HG02970 (cell line): ENCODE results near the gene DPH2.

Experiments
- ATAC-seq: cut with Tn5 transposase; IDR thresholded peaks from one replicate; pipeline ENCODE4 v1.9.1; 2021; ENCODE audit warnings: mild to moderate bottlenecking, moderate library complexity, moderate number of reproducible peaks; ENCODE audit not compliant: unreplicated experiment, low FRiP score

The DPH2 gene

DNA sequence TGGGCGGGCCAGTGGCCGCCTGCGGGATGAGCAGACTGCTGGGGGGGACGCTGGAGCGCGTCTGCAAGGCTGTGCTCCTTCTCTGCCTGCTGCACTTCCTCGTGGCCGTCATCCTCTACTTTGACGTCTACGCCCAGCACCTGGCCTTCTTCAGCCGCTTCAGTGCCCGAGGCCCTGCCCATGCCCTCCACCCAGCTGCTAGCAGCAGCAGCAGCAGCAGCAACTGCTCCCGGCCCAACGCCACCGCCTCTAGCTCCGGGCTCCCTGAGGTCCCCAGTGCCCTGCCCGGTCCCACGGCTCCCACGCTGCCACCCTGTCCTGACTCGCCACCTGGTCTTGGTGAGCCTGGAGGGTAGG lies 11.3 kb downstream of the DPH2 start:
- no peak for ATAC-seq

DNA sequence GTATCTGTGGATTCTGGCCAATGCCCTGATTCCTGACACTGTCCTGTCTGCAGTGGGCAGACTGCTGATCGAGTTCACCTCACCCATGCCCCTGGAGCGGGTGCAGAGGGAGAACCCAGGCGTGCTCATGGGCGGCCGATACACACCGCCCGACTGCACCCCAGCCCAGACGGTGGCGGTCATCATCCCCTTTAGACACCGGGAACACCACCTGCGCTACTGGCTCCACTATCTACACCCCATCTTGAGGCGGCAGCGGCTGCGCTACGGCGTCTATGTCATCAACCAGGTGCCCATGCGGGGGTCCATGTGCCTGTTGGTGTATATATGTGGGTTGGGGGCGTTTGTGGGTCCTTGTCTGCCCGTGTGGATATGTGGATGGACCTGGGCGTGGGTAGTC lies 11.8 kb downstream of the DPH2 start:
- no peak for ATAC-seq

DNA sequence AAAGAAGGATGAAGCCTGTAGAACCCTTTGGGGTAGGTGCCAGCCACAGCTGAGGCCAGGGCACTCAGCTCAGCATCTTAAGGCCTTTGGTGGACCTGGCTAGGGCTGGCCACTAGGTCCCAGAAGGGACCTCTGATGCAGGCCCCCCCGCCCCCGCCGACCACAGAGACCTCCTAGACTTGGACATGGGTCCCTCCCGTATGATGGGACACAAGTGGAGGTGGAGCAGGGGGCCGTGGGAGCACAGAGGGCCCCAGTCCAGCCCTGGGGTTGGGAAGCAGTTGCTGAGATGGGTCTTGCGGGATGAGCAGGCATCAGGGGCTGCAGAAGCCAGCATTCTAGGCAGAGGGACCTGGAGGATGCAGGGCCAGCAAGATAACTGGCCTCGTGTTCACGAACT lies 12.4 kb downstream of the DPH2 start:
- no peak for ATAC-seq

DNA sequence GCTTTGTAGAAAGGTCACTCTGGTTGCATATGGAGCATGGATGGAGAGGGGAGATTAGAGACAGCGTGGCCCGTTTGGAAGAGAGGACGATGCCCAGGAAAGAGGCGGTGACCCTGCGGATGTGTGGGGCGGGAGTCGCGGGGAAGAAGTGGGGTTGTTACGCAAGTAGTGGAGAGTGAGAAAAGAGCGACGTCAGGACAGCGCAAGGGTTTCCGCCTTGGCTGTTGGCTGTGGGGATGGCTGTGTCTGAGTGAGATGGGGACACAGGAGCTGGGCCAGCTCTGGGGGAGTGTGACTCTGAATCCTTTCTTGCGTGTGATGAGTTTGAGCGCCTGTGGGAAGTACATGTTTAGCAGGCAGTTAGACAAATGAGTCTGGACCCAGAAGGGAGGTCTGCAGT lies 13.0 kb downstream of the DPH2 start:
- no peak for ATAC-seq

DNA sequence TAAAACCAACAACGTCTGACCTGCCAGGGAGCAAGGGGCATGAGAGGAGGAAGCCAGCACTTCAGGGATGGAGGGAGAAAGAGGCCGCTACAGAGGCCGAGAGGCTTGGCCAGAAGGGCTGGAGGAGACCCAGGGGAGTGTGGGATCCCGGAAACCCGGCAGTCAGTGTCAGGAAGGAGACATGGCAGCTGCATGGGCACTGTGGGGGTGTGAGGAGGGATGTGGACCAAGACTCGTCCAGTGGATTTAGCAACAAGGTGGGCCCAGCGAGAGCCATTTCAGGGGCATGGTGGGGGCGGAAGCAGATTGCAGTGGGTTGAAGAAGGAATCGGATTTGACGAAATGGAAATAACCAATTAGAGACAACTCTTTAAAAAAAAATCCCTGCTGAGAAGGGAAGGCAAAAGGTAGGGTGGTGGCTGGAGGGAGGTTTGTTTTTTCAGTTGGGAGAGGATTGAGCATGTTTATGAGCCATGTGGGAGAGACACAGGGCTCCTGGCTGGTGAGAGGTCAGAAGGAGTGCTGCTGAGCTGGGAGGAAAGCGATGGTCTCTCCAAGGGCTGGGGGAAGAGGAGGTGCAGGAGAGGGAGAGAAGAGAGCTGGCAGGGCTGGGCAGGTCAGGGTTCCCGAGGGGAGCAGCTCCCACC lies 13.6 kb downstream of the DPH2 start:
- no peak for ATAC-seq

DNA sequence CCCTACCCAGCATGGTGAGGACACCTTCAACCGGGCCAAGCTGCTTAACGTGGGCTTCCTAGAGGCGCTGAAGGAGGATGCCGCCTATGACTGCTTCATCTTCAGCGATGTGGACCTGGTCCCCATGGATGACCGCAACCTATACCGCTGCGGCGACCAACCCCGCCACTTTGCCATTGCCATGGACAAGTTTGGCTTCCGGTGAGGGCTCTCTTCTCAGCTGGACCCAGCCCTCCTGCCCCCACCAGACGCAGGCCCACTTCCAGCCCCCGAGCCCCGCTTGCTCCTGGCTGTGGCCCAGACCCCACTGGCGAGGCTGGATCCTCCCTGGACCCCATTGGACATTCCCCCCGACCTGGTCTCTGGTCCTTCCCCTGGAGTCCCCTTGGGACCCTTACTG lies 15.0 kb downstream of the DPH2 start:
- ATAC-seq = no peak

DNA sequence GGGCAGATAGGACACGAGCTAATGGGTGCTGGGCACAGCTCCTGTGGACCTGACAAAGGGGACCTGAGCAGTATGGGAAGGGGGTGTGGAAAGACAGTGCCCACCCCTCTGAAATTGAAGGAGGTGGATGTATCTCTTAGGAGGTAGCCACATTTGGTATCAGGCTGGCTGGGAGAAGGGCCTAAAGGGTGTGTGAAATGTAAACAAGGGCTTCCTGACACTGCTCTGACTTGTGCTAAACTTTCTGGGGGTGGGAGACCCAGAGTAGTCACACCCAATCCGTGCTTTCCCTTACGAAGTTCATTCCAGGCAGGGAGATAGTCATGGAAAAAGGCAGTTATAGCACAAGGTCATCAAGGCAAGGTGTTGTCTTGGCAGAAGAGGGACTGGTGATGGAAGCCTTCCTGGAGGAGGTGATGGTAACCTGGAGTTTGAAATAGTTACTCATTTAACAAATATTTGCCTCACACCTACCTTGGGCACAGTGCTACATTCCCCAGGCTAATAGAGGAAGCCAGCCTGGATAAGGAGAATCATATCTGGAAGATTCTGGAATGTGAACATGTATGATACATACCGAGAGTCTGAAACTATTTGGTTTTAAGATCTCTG lies 16.3 kb downstream of the DPH2 start:
- no peak for ATAC-seq

DNA sequence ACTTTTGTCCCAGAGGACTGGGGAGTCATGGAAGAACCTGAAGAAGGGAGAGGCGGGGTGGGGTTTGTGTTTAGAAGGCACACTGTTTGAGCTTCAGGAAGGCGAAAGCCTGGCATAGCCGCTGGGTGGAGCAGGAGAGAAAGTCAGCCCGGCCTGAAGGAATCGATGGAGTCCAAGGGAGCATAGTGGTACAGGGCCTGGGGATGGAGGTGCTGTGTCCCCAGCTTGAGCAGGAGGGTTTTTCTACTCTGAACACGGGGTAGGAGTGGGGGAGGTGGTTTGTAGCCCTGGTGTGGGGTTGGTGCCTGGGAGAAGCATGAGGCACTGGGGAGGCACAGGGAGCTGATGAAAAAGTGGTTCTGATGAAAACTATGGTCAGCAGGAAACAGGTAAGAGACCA lies 16.9 kb downstream of the DPH2 start:
- no peak for ATAC-seq

DNA sequence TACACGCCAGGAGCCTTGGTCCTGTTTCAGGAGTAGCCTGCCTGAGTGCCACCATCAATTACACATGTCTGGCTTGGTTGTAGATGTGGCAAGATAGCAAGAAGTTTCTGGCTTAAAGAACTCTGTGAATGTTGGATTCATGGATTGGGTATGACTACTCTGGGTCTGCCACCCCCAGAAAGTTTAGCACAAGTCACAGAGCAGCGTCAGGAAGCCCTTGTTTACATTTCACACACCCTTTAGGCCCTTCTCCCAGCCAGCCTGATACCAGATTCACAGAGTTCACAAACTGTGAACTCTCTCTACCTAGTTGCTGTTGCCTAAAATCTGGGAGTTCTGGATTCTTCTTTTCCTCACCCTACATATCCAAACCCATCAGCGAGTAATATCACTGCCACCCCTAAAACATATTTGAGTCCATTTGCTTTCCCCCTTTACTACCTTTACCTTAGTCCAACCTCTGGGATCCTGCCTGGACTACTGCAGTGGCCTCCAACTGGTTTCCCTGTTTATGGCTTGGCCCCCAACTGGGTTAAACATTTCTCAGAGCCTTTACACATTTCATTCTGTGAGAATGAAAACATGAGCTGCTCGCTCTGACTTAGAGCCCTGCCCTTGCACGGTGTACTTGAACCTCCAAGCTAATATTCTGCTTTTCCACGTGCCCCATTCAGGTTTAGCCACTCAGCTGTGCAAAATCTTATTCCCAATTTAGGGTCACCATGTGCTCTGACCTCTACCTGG lies 17.5 kb downstream of the DPH2 start:
- no peak for ATAC-seq

DNA sequence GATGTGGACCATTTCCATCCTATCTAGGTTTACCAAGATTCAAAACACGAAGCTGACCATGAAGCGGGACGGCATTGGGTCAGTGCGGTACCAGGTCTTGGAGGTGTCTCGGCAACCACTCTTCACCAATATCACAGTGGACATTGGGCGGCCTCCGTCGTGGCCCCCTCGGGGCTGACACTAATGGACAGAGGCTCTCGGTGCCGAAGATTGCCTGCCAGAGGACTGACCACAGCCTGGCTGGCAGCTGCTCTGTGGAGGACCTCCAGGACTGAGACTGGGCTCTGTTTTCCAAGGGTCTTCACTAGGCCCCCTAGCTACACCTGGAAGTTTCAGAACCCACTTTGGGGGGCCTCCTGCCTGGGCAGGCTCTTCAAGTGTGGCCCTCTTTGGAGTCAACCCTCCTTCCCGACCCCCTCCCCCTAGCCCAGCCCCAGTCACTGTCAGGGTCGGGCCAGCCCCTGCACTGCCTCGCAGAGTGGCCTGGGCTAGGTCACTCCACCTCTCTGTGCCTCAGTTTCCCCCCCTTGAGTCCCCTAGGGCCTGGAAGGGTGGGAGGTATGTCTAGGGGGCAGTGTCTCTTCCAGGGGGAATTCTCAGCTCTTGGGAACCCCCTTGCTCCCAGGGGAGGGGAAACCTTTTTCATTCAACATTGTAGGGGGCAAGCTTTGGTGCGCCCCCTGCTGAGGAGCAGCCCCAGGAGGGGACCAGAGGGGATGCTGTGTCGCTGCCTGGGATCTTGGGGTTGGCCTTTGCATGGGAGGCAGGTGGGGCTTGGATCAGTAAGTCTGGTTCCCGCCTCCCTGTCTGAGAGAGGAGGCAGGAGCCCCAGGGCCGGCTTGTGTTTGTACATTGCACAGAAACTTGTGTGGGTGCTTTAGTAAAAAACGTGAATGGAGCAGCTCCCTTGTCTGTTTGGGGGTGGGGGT lies 20.7 kb downstream of the DPH2 start:
- no peak for ATAC-seq

DNA sequence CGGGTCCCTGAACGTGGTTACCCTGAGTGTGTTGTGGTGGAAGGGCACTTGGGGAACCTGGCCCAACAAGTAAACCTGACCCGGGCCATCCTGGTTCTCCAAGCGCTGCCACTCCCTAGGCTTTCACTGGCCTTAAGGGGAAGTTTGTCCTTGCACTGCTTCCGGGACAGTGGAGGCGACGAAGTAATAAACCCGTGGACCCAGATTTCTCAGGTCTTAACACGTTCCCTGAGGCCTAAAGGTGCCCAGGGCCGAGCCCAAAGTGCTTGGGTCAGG lies 21.3 kb downstream of the DPH2 start:
- ATAC-seq = no peak

DNA sequence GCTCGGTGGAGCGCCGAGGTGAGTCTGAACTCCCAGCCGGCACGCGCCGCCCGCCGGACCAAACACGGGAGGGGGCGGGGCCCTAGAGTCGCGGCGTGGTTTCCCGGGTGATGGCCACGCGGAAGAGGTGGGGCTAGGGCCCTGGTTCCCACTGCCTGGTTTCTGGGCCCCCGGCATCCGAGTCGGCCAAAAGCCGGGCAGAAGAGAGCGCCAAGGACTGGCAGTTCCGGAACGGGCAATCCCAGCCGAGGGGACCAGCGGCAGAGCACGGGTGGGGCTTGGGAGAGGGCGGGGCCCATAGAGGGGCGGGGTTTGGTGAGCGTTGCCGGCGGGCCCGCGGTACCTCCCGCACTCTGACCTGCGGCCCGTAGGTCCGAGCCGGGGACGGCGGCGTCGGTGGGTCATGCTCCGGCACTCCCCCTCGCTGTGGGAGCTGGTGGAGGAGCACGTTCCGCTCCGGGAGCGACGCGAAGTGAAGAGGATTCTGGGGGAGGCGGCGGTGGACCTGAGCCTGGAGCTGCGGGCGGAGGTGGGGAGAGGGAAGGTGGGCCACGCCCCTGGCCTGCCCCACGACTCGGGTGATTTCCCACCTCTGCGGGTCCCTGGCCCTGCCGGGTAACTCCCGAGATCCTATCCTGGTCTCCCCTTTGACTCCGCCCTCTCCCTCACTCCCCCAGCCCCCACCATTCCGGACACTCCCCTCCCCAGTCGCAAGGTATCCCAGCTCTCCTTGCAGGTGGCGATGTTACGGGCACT lies 21.8 kb downstream of the DPH2 start, which contains the start of gene CCDC24:
Gene CCDC24 (plus strand): TSS at position 124 of the 756 bp plus-strand sequence. CDS start 280 bp downstream, at position 404.
- peak; percentile 64 for ATAC-seq

DNA sequence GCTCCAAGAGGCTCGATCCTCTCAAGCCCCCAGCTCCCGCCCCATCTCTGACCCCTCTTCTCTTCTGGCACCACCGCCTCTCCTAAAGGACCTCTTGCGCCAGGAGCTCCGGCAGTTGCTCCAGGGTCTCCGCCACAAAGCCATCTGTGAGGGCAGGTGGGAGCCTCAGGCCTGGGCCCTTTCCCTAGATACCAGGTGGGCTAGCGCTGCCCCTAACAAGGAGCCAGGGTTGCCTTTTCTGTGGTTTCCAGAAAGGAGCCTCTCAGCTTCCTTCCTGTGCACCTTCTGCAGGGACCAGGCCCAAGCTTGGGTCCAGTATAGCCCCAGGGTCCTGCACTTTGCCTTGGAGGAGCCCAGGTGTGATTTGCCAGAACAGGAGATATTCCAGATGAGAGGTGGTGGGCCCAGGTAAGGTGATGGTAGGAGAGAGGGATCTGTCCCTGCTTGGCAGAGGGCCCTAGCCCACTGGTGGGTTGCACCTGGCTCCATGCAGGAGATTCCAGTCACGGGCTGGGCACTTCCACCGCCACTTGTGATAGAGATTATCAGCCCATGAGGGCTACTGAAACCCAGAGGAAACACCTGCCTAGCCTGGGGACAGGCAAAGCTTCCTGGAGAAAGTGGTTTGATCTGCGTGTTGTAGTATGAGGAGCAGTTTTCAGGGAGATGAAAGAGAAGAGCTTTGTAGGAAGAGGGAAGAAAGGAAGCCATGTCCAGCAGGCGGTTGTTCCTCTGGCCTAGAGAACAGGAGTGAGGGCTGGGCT lies 22.6 kb downstream of the DPH2 start:
- no peak for ATAC-seq

DNA sequence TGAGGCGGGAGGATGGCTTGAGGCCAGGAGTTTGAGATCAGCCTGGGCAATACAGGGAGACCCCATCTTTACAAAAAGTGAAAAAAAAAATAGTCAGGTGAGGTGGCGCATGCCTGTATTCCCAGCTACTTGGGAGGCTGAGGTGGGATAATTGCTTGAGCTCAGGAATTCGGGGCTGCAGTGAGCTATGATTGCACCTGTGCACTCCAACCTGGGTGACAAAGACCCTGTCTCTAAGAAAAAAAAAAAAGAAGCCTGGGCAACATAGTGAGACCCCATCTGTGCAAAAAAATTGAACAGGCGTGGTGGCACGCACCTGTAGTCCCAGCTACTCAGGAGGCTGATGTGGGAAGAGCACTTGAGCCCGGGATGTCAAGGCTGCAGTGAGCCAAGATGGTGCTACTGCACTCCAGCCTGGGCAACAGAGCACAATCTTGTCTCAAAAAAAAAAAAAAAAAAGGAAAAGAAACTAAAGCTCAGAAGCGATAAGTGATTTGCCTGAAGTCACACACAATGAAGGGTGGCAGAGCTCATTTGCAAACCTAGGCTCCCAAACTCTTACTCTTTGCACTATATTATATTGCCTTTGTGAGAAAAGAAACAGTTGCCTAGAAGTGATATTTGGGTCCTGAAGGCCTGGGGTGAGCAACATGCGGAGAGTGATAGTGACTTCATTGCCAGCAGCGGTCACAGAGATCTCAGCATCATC lies 23.6 kb downstream of the DPH2 start:
- ATAC-seq = no peak

DNA sequence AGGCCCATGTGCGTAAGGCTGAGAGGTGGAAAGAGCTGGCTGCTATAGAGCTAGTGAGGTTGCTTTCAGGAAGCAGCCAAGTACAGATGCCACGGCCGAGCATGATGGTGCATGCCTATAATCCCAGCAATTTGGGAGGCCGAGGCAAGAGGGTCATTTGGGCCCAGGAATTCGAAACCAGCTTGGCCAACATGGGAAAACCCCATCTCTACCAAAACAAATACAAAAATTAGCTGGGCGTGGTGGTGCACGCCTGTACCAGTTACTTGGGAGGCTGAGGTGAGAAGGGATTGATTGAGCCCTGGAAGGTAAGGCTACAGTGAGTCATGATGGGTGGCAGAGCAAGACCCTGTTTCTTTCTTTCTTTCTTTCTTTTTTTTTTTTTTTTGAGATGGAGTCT lies 24.3 kb downstream of the DPH2 start:
- no peak for ATAC-seq

DNA sequence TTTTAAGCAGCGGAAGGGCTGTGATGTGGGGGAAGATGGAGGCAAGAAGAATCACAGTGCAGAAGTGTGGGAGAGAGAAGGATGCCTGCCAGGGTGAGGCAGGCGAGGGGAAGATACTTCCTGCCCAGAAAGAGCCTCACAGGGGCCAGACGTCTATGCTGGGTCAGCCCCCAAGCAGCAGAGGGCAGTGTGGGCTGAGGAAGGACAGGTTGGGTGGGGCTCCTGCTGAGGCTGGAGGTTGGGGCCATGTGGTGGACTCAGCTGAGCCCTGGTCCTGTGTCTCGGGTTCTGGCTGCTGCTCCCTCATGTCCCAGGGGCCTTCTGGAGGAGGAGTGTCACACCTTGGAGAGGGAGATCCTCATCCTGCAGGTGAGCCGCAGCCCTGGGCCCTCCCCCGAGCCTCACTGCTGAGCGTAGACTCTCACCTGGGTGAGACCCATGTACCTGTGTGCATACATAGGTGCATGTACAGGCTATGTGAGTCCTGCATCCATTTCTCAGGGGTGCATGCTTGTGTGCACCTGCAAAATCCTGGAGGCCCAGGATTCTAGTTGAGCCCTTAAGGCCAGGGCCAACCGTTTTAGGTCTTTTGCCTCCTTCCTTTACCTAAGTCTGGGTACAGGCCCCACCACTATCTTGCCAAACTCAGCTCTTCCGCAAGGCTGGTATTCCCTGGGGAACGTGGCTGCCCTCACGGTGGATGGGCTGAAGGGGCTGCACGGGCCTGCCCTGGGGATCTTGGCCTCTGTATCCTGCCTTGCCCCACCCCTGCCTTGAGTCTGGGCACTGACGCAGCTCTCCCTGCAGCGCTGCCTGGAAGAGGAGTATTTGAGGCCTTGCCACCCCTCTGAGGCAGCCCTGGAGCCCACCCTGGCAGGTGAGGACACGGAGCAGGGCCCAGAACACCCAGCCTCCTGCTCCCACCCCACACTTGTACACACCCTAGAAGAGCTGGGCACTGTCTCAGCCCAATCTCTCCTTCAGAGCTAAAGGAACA lies 25.3 kb downstream of the DPH2 start:
- no peak for ATAC-seq

DNA sequence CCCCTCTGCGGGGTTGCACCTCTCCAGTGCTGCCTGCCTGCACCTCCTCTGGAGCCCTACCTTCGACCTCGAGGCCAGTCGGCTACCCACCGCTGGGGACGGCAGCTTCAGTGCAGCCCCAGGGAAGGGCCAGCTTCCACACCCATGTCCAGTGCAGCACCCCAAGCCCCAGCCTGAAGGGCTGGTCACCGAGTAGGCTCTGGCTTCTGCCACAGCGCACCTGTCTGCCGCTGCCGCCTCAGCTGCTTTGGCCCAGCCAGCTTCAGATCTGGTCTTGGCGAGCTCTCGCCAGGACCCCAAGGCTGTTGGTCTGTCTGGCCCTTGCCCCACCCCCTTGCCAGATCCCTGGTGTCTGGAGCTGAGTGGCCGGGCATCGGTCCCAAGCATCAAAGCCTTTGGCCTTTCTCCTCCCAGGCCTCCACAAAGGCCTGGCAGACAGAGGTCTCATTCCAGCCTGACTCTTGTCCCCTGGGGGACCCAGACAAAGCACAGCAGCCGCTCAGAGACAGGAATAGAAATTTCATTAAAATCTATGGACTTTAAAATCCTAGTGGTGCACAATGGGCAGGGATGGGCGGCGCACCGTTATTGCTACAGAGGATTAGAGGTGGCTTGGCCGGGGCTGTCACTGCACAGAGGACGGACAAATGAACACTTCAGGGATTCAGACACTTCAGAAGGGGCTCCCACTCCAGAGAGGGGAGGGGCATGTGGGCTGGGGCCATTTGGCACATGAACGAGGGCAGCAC lies 26.3 kb downstream of the DPH2 start:
- no peak for ATAC-seq
